Common myeloid progenitor, CD34-positive (primary cell): ENCODE results near the gene NAPSA.

Experiments
- CTCF ChIA-PET: fragments of 350-600 bp; sonication (Branson Sonifier 250); formaldehyde crosslinking; loops from one replicate; lab custom pipeline; 2021; ENCODE audit warnings: antibody characterized with exemption; lab: Charles Lee
- POLR2A ChIA-PET: fragments of 350-600 bp; sonication (Branson Sonifier 250); formaldehyde crosslinking; loops from one replicate; lab custom pipeline; 2021; ENCODE audit warnings: antibody characterized with exemption; lab: Charles Lee
- DNase-seq, 3 donors: peaks; one replicate each; pipeline versions ENCODE4 v3.0.0 to v3.0.0-alpha.2; 2013
- H3K27ac ChIP-seq, 2 experiments: 1 replicate in 1 of 2; 2 replicates in 1 of 2; pipeline ENCODE4 v1.7.0; 2013; ENCODE audit warnings: inconsistent platforms in 2 of 2, low read length in 2 of 2, mild to moderate bottlenecking in 2 of 2, low read depth in 1 of 2, moderate library complexity in 1 of 2; ENCODE audit not compliant: severe bottlenecking in 2 of 2, insufficient read depth in 1 of 2, poor library complexity in 1 of 2
- H3K27me3 ChIP-seq, 5 experiments: replicated peaks in 2 of 5; 1 replicate in 3 of 5; 2 replicates in 2 of 5; pipeline versions ENCODE4 v1.6.1 to v1.7.0; 2013; ENCODE audit warnings: low read length in 4 of 5, mild to moderate bottlenecking in 2 of 5, moderate library complexity in 2 of 5, inconsistent platforms in 1 of 5; ENCODE audit not compliant: insufficient read depth in 5 of 5, control insufficient read depth in 4 of 5
- H3K36me3 ChIP-seq, 4 experiments: 1 replicate in 2 of 4; 2 replicates in 2 of 4; pipeline versions ENCODE4 v1.6.1 to v1.7.0; 2013; ENCODE audit warnings: low read length in 3 of 4, control low read depth in 1 of 4, mild to moderate bottlenecking in 1 of 4; ENCODE audit not compliant: control insufficient read depth in 4 of 4, insufficient read depth in 4 of 4
- H3K4me1 ChIP-seq, 4 experiments: 1 replicate in 3 of 4; 2 replicates in 1 of 4; pipeline versions ENCODE4 v1.6.1 to v1.7.1; 2013; ENCODE audit warnings: low read length in 3 of 4, mild to moderate bottlenecking in 3 of 4, control low read depth in 1 of 4, inconsistent platforms in 1 of 4, moderate library complexity in 1 of 4; ENCODE audit not compliant: control insufficient read depth in 4 of 4, insufficient read depth in 4 of 4; ENCODE audit errors: control extremely low read depth in 1 of 4
- H3K4me3 ChIP-seq, 7 experiments: 1 replicate in 4 of 7; 2 replicates in 3 of 7; pipeline versions ENCODE4 v1.5.1 to v1.7.0; 2013; ENCODE audit warnings: mild to moderate bottlenecking in 7 of 7, low read length in 6 of 7, moderate library complexity in 6 of 7, inconsistent platforms in 2 of 7, low read depth in 2 of 7, control low read depth in 1 of 7; ENCODE audit not compliant: insufficient read depth in 4 of 7, control insufficient read depth in 1 of 7; ENCODE audit errors: extremely low read depth in 1 of 7
- H3K9me3 ChIP-seq, 5 experiments: 1 replicate in 4 of 5; 2 replicates in 1 of 5; pipeline versions ENCODE4 v1.6.1 to v1.7.1; 2013; ENCODE audit warnings: low read length in 4 of 5, mild to moderate bottlenecking in 2 of 5, inconsistent platforms in 1 of 5, low read depth in 1 of 5, moderate library complexity in 1 of 5; ENCODE audit not compliant: control insufficient read depth in 4 of 5, insufficient read depth in 2 of 5; ENCODE audit errors: control extremely low read depth in 1 of 5
- WGBS: methylation state at CpG from one replicate; pipeline ENCODE4 v1.1.5; 2013; ENCODE audit not compliant: insufficient coverage; 5-methylcytosine and 5-hydroxymethylcytosine counted together

NAPSA gene

DNA sequence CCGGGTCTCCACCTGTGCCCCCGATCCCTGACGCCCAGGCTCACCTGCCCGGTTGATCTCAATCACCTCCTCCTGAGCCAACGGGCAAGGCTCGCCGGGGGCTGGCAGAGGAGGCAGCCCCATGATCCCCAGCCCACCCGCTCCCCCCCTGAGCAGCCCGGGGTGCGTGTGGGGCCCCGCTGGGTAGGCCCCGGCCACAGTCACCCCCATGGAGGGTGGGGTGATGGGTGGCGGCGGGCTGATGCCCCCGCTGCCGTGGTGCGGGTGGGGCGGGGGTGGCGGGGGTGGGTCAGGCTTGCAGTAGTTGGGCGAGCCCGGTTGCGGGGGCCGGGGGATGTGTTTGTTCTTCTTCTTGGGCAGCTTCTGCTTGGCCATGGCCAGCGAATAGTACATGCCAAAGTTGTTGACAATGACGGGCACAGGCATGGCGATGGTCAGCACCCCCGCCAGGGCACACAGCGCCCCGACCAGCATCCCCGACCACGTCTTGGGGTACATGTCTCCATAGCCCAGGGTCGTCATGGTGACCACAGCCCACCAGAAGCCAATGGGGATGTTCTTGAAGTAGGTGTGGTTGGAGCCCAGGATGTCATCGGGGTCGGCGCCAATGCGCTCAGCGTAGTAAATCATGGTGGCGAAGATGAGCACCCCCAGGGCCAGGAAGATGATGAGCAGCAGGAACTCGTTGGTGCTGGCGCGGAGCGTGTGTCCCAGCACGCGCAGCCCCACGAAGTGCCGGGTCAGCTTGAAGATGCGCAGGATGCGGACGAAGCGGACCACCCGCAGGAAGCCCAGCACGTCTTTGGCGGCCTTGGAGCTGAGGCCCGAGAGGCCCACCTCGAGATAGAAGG, 42.3 kb downstream of the NAPSA start:
- H3K27ac ChIP-seq = no peak overlapping the region
- no peak for DNase-seq
- no peak overlapping the region for H3K4me3 ChIP-seq
- 97% methylated on average over 45 of the region's 55 CpGs for WGBS
- H3K27me3 ChIP-seq = peaks cover 0 to 63% (median 25%) of the 10 kb centered on the region in 5 experiments
- ChIA-PET POLR2A (no interaction called here), CTCF (no interaction called here)
- H3K36me3 ChIP-seq = no peaks in the 10 kb centered on the region
- peaks cover 0 to 7% (median 3%) of the 10 kb centered on the region in 4 experiments for H3K4me1 ChIP-seq
- peaks cover 0 to 6% (median 0%) of the 10 kb centered on the region in 5 experiments for H3K9me3 ChIP-seq

DNA sequence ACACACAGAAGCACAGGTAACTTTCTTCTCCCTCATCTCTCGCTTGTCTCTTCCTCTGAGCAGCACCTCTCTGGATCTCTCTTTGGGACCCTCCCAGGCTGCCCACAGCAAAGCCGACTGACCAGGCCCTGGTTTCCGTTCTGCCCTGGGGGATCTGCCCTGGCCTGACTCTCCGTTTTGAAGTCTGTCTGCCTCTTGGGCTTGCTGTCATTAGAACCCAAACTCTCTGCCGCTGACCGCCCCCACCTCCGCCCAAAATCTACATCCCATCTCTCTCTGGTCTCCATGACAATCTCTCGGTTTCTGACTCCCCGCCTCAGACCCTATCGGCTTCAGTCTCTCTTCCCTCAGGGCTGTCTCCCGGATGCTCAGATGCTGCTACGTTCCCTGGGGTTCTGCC, 43.2 kb downstream of the NAPSA start:
- H3K27me3 ChIP-seq = peaks cover 0 to 63% (median 20%) of the 10 kb centered on the region in 5 experiments
- no peaks in the 10 kb centered on the region for H3K36me3 ChIP-seq
- ChIA-PET CTCF (no interaction called here), POLR2A (no interaction called here)
- H3K4me1 ChIP-seq = peaks cover 0 to 7% (median 3%) of the 10 kb centered on the region in 4 experiments
- WGBS = 87% methylated on average over 9 of the region's 12 CpGs
- no peak overlapping the region for H3K4me3 ChIP-seq
- H3K9me3 ChIP-seq = peaks cover 0 to 8% (median 0%) of the 10 kb centered on the region in 5 experiments
- no peak for DNase-seq
- no peak overlapping the region for H3K27ac ChIP-seq

GRCh38 chr19:50321831-50322230, 43.6 kb downstream of the NAPSA start:
- Histone ChIP-seq H3K36me3 (no peaks in the 10 kb centered on the region), H3K4me1 (peaks cover 0 to 7% (median 3%) of the 10 kb centered on the region in 4 experiments), H3K27me3 (peaks cover 0 to 63% (median 16%) of the 10 kb centered on the region in 5 experiments), H3K9me3 (peaks cover 0 to 8% (median 0%) of the 10 kb centered on the region in 5 experiments), H3K27ac (no peak overlapping the region), H3K4me3 (no peak overlapping the region)
- 100% methylated on average over 4 of the region's 4 CpGs for WGBS
- POLR2A ChIA-PET = no interaction called here
- CTCF ChIA-PET = no interaction called here
- DNase-seq = no peak

GRCh38 chr19:50320596-50320995, 44.8 kb downstream of the NAPSA start:
- DNase-seq = no peak
- Histone ChIP-seq H3K27me3 (peaks cover 0 to 62% (median 7%) of the 10 kb centered on the region in 5 experiments), H3K4me1 (peaks cover 0 to 4% (median 1%) of the 10 kb centered on the region in 4 experiments), H3K36me3 (no peaks in the 10 kb centered on the region), H3K9me3 (peaks cover 0 to 7% (median 0%) of the 10 kb centered on the region in 5 experiments), H3K27ac (no peak overlapping the region), H3K4me3 (no peak overlapping the region)
- WGBS = 93% methylated on average over 15 of the region's 20 CpGs
- POLR2A ChIA-PET = no interaction called here
- CTCF ChIA-PET = no interaction called here

GRCh38 chr19:50320051-50320450, 45.4 kb downstream of the NAPSA start:
- Histone ChIP-seq H3K4me3 (no peak overlapping the region), H3K27ac (no peak overlapping the region), H3K27me3 (peaks cover 0 to 63% (median 7%) of the 10 kb centered on the region in 5 experiments), H3K4me1 (peaks cover 0 to 2% (median 0%) of the 10 kb centered on the region in 4 experiments), H3K36me3 (no peaks in the 10 kb centered on the region), H3K9me3 (peaks cover 0 to 7% (median 0%) of the 10 kb centered on the region in 5 experiments)
- ChIA-PET POLR2A (no interaction called here), CTCF (no interaction called here)
- no peak for DNase-seq
- no CpG with 5 or more reads among the region's 12 CpGs for WGBS

- peaks cover 0 to 2% (median 0%) of the 10 kb centered on the region in 4 experiments for H3K4me1 ChIP-seq
- no peak overlapping the region for H3K27ac ChIP-seq
- H3K36me3 ChIP-seq = no peaks in the 10 kb centered on the region
- peaks cover 0 to 7% (median 0%) of the 10 kb centered on the region in 5 experiments for H3K9me3 ChIP-seq
- POLR2A ChIA-PET = no interaction called here
- DNase-seq = no peak
- no peak overlapping the region for H3K4me3 ChIP-seq
- H3K27me3 ChIP-seq = peaks cover 0 to 63% (median 7%) of the 10 kb centered on the region in 5 experiments
- CTCF ChIA-PET = no interaction called here
- 96% methylated on average over 11 of the region's 11 CpGs for WGBS
Measured at GRCh38 chr19:50319156-50319555, 46.3 kb downstream of the NAPSA start.

GRCh38 chr19:50318438-50318837, 47.0 kb downstream of the NAPSA start:
- Histone ChIP-seq H3K4me3 (no peak overlapping the region), H3K27ac (no peak overlapping the region), H3K9me3 (peaks cover 0 to 7% (median 0%) of the 10 kb centered on the region in 5 experiments), H3K4me1 (peaks cover 0 to 2% (median 0%) of the 10 kb centered on the region in 4 experiments), H3K36me3 (no peaks in the 10 kb centered on the region), H3K27me3 (peaks cover 0 to 68% (median 11%) of the 10 kb centered on the region in 5 experiments)
- DNase-seq = no peak
- POLR2A ChIA-PET = no interaction called here
- 91% methylated on average over 8 of the region's 8 CpGs for WGBS
- CTCF ChIA-PET = no interaction called here
